LNCAP (cell line): ENCODE data around the gene NUAK1.

Source experiments
- CTCF ChIP-seq: fragments of 450-650 bp; IDR thresholded peaks from 2 replicates; pipeline ENCODE4 v1.5.1; 2017; ENCODE audit warnings: mild to moderate bottlenecking

The NUAK1 gene

GRCh38 chr12:106088811-106089485 is 49.8 kb downstream of the NUAK1 start:
- TF ChIP-seq CTCF, result no peak

GRCh38 chr12:106088246-106088808 is 50.4 kb downstream of the NUAK1 start:
- no peak for TF ChIP-seq CTCF

GRCh38 chr12:106086696-106087095 is 52.1 kb downstream of the NUAK1 start:
- TF ChIP-seq CTCF, result no peak

DNA sequence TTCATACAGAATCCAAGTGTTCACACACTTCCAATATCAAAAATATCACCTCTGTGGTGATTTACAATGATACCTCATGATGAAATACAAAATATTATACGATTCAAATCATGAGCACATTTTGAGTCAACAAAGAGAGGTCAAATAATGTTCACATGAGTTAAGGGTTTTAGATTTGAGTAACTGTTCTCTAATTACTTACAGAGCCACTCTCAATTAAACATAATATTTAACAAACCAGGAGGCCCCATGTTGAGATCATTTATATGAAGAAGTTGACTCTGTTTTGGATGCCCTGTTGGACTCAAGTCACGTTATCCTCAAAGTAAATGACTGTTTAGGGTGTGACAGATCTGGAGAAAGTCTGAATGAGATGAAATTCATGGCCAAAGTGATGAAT is 53.5 kb downstream of the NUAK1 start:
- TF ChIP-seq CTCF, result no peak

DNA sequence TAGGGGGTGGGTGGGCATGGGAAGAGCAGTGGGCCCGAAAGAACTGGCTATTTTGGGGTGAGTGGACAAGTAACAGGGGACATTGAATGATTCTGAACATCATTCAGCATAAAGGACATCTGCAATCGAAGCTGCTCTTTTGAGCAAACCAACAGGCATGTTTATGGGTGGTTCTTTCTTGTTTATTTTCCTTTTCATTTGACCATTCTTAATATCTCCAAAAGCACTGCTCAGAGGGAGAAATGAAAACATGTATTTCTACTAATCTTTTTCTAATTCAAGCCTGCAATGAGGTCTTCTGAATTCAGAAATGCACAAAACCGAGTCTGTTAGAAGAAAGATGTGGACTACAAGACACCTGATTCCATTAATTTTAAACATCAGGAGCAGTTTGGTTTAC is 54.0 kb downstream of the NUAK1 start:
- no peak for TF ChIP-seq CTCF

GRCh38 chr12:106084014-106084671 is 54.6 kb downstream of the NUAK1 start:
- TF ChIP-seq CTCF, result no peak

DNA sequence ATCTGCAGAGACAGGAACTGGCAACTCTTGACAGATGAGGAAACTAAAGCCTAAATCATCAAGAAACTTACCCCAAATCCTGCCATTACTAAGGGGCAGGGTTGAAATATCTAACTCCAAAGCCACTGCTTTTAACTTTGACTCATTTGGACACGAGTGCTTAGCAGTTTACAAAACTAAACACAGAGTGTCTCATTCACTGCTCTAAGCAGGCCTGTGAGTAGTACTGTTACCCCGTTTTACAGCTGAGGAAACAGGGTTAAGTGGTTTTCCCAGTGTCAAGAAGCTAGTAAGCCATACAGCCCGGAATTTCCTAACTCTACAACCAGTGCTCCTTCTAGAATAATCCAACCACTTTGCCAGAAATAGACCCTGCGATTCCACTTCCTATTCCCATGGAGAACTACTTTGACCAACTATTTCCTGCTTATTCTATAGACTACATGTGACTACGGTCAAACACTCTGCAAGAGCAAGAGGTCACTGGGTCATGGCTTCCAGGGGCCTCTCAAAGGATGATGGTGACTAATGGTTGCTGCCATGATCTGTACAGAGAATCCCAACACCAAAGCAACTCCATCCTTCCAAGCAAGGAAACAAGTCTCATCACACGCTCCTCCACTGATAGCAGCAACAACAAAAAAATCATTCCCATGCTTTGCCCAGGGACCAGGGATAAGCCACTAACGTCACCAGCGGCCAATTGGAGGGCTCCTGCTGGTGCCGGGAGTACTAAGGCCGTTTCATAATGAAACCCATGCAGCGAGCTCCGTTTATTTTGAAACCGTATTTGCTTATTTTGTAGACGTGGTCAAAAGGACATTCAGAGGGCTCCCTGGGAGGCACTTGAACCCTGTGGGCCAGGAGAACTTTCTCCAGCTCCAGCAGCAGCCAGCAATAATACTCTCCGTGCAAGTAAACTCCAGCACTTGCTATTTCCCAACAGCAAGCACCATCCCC is 56.3 kb downstream of the NUAK1 start:
- no peak for TF ChIP-seq CTCF
